ENCODE data around the gene MTHFSD.

MTHFSD gene

GRCh38 chr16:86514481-86515376, 40.3 kb downstream of the MTHFSD start:
- no peak for DNase-seq (ENCODE audit: low read depth)

- no peak for DNase-seq (ENCODE audit: low read depth)
Measured at GRCh38 chr16:86513471-86514277, 41.4 kb downstream of the MTHFSD start.

GRCh38 chr16:86512860-86513470, 42.1 kb downstream of the MTHFSD start:
- DNase-seq (ENCODE audit: low read depth) = no peak

- DNase-seq (ENCODE audit: low read depth) = no peak
Measured at GRCh38 chr16:86512301-86512859, 42.7 kb downstream of the MTHFSD start.

GRCh38 chr16:86511317-86512161, 43.5 kb downstream of the MTHFSD start:
- DNase-seq (ENCODE audit: low read depth) = no peak

GRCh38 chr16:86510465-86511261, 44.4 kb downstream of the MTHFSD start, which contains the start of gene FOXF1:
Gene FOXF1, plus strand, starts transcription at chr16:86510527. Its CDS starts 43 bp downstream, at chr16:86510570.
- no peak for DNase-seq (ENCODE audit: low read depth)

- DNase-seq (ENCODE audit: low read depth) = no peak
Measured at GRCh38 chr16:86509759-86510464, 45.1 kb downstream of the MTHFSD start.

- no peak for DNase-seq (ENCODE audit: low read depth)
Measured at GRCh38 chr16:86508947-86509758, 45.9 kb downstream of the MTHFSD start.

GRCh38 chr16:86508028-86508946, 46.7 kb downstream of the MTHFSD start:
- DNase-seq (ENCODE audit: low read depth) = no peak

GRCh38 chr16:86507173-86508027, 47.6 kb downstream of the MTHFSD start:
- DNase-seq (ENCODE audit: low read depth) = no peak

GRCh38 chr16:86505899-86506864, 48.9 kb downstream of the MTHFSD start:
- DNase-seq (ENCODE audit: low read depth) = no peak

GRCh38 chr16:86505185-86505898, 49.7 kb downstream of the MTHFSD start:
- no peak for DNase-seq (ENCODE audit: low read depth)

- DNase-seq (ENCODE audit: low read depth) = no peak
Measured at GRCh38 chr16:86504315-86505184, 50.5 kb downstream of the MTHFSD start.

GRCh38 chr16:86503830-86504229, 51.2 kb downstream of the MTHFSD start:
- no peak for DNase-seq (ENCODE audit: low read depth)
